ENCODE measurements around the gene C19orf25. TPM values are rescaled to one million over a fixed set of nuclear protein-coding genes. Genes with fewer than 3 reads are reported as not detected.

Gene C19orf25
- total RNA-seq, 1 donor from 2014 or later: 25.0 TPM

DNA sequence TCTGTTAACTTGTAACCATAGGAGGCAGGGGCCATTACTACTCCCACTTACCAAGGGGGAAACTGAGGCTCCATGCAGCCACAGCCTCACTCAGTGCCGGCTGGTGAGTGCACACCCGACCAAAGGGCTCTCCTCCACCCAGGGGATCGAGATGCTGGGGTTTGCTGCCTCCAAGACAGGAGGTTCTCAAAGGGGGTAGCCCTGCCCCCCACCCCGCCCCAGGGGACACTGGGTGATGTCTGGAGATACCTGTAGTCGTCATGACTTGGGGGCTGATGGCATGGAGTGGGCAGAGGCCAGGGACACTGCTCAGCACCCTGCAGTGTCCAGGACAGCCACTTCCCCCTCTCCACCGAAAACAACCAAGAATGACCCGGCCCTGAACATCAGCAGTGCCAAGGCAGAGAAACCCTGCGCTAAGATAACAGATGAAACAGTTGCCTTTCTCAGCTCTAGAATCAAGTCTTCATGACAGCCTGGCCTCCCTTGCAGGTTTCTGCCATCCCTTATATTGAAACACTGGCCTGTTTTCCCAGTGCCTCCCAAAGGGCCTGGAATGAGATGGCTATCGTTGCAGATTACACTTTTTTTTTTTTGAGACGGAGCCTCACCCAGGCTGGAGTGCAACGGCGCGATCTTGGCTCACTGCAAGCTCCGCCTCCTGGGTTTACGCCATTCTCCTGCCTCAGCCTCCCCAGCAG, 15.2 kb upstream of the C19orf25 start:
- Histone ChIP-seq H3K4me3 (no peak overlapping the region), H3K27me3 (no peaks in the 10 kb centered on the region), H3K36me3 (no peaks in the 10 kb centered on the region), H3K4me1 (peaks cover 16% of the 10 kb centered on the region), H3K27ac (no peak overlapping the region), H3K9me3 (no peaks in the 10 kb centered on the region)
- no peak for DNase-seq (ENCODE audit: extremely low spot score in 2 of 2)
- intact Hi-C loops (cut with DNase I): no loop called here
- no peak for TF ChIP-seq POLR2AphosphoS5 (IDR thresholded peaks at IDR 0.05; ENCODE audit: insufficient read depth in 1 of 2, low read depth in 1 of 2)
- no peak for TF ChIP-seq CTCF (IDR thresholded peaks at IDR 0.05)
- no peak for TF ChIP-seq POLR2A (IDR thresholded peaks at IDR 0.05)

DNA sequence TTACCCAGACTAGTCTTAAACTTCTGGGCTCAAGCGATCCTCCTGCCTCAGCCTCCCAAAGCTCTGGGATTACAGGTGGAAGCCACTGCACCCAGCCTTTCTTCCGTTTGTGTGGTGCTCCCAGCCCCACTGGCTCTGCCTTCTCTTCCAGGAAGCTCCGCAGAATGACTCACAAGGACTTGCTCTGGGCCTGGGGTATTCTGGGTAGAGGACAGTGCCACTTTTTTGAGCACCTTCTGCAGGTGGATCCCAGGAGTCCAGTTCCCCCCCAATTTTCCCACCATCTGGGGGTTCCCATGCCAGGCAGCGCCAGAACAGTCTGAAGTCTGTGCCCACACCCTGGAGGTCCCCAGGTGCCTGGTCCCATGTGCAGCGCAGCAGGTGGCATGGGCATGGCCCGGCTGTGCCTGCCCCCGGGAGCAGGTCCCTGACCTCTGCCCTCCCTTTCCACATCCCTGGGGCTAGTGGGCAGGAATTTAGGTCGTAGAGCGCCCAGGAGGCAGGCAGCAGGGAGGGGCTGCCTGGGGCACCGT, 13.5 kb upstream of the C19orf25 start:
- peaks cover 16% of the 10 kb centered on the region for H3K4me1 ChIP-seq
- no peak for DNase-seq (ENCODE audit: extremely low spot score in 2 of 2)
- no peak overlapping the region for H3K27ac ChIP-seq
- intact Hi-C loops (cut with DNase I): no loop called here
- H3K36me3 ChIP-seq: no peaks in the 10 kb centered on the region
- H3K27me3 ChIP-seq: no peaks in the 10 kb centered on the region
- TF ChIP-seq POLR2A (IDR thresholded peaks at IDR 0.05) (no peak), POLR2AphosphoS5 (IDR thresholded peaks at IDR 0.05; ENCODE audit: insufficient read depth in 1 of 2, low read depth in 1 of 2) (no peak), CTCF (IDR thresholded peaks at IDR 0.05) (no peak)
- no peaks in the 10 kb centered on the region for H3K9me3 ChIP-seq
- H3K4me3 ChIP-seq: no peak overlapping the region

GRCh38 chr19:1491849-1492170, 12.8 kb upstream of the C19orf25 start:
- TF ChIP-seq CTCF (IDR thresholded peaks at IDR 0.05): no peak
- TF ChIP-seq POLR2A (IDR thresholded peaks at IDR 0.05): no peak
- no peak for TF ChIP-seq POLR2AphosphoS5 (IDR thresholded peaks at IDR 0.05; ENCODE audit: insufficient read depth in 1 of 2, low read depth in 1 of 2)
- H3K27me3 ChIP-seq: no peaks in the 10 kb centered on the region
- no peak for DNase-seq (ENCODE audit: extremely low spot score in 2 of 2)
- intact Hi-C loops (cut with DNase I): no loop called here
- H3K36me3 ChIP-seq: no peaks in the 10 kb centered on the region
- H3K4me1 ChIP-seq: peaks cover 16% of the 10 kb centered on the region
- peak overlapping the region in 1 of 2 donors; percentile 74 for H3K4me3 ChIP-seq
- H3K9me3 ChIP-seq: no peaks in the 10 kb centered on the region
- H3K27ac ChIP-seq: no peak overlapping the region

- no peaks in the 10 kb centered on the region for H3K27me3 ChIP-seq
- no peaks in the 10 kb centered on the region for H3K9me3 ChIP-seq
- H3K36me3 ChIP-seq: no peaks in the 10 kb centered on the region
- peak within 1 kb of the TSS; percentile 74 for H3K27ac ChIP-seq
- TF ChIP-seq CTCF (IDR thresholded peaks at IDR 0.05) (no peak), POLR2A (IDR thresholded peaks at IDR 0.05) (no peak), POLR2AphosphoS5 (IDR thresholded peaks at IDR 0.05; ENCODE audit: insufficient read depth in 1 of 2, low read depth in 1 of 2) (no peak)
- H3K4me1 ChIP-seq: peaks cover 16% of the 10 kb centered on the region
- intact Hi-C loops (cut with DNase I): no loop called here
- no peak for DNase-seq (ENCODE audit: extremely low spot score in 2 of 2)
- H3K4me3 ChIP-seq: peak within 1 kb of the TSS; percentile 54 to 74
These were observed 12.3 kb upstream of the C19orf25 start, which contains the start of gene REEP6 for GRCh38 chr19:1491114-1491848. REEP6 (plus strand) TSS chr19:1491181; CDS start chr19:1491270, 89 bp downstream.
